HG03354 (cell line): Measurements from ENCODE around the gene PIF1.
A peak's percentile ranks its signal among the peaks of the same experiment; 100 is the strongest.
"Not testable (repeated sequence)": the region's sequence is repeated elsewhere in the genome, so short reads cannot be mapped to it uniquely, and the experiment has no call there.

Experiments used
- ATAC-seq: cut with Tn5 transposase; IDR thresholded peaks from one replicate; pipeline ENCODE4 v1.9.1; 2021; ENCODE audit warnings: mild to moderate bottlenecking; ENCODE audit not compliant: unreplicated experiment, poor library complexity, severe bottlenecking

The PIF1 gene

GRCh38 chr15:64847876-64848716 is 22.6 kb upstream of the PIF1 start:
- no peak for ATAC-seq

GRCh38 chr15:64847448-64847847 is 22.0 kb upstream of the PIF1 start:
- ATAC-seq, result no peak

- no peak for ATAC-seq
Observed at GRCh38 chr15:64847016-64847415, 21.6 kb upstream of the PIF1 start.

GRCh38 chr15:64845831-64846595 is 20.6 kb upstream of the PIF1 start:
- no peak for ATAC-seq

GRCh38 chr15:64845183-64845611 is 19.8 kb upstream of the PIF1 start:
- no peak for ATAC-seq

- peak; percentile 28 for ATAC-seq
Observed at GRCh38 chr15:64844576-64845145, 19.2 kb upstream of the PIF1 start.

GRCh38 chr15:64843991-64844390 is 18.5 kb upstream of the PIF1 start:
- no peak for ATAC-seq

GRCh38 chr15:64842986-64843561 is 17.6 kb upstream of the PIF1 start:
- ATAC-seq, result no peak

- no peak for ATAC-seq
Observed at GRCh38 chr15:64842096-64842939, 16.9 kb upstream of the PIF1 start.

GRCh38 chr15:64841344-64842095 is 16.1 kb upstream of the PIF1 start, which contains the start of gene PLEKHO2:
PLEKHO2 (plus strand) TSS chr15:64841915; CDS start chr15:64842017, 102 bp downstream.
- peak; percentile 64 for ATAC-seq

- ATAC-seq, result no peak
Observed at GRCh38 chr15:64841060-64841343, 15.6 kb upstream of the PIF1 start.

GRCh38 chr15:64837502-64837901 is 12.1 kb upstream of the PIF1 start:
- ATAC-seq, result no peak

- ATAC-seq, result peak; percentile 6
Observed at GRCh38 chr15:64836023-64836536, 10.6 kb upstream of the PIF1 start.

- no peak for ATAC-seq
Observed at GRCh38 chr15:64833690-64834089, 8.2 kb upstream of the PIF1 start.

- ATAC-seq, result no peak
Observed at GRCh38 chr15:64828985-64829384, 3.5 kb upstream of the PIF1 start.

GRCh38 chr15:64824929-64825430 is 467 bp downstream of the PIF1 start:
- ATAC-seq, result no peak

- no peak for ATAC-seq
Observed at GRCh38 chr15:64816452-64816851, 9.0 kb downstream of the PIF1 start.

- ATAC-seq, result not testable (repeated sequence)
Observed at GRCh38 chr15:64814965-64815364, 10.5 kb downstream of the PIF1 start.
